Measurements from ENCODE around the gene TSPAN18.

Gene TSPAN18

DNA sequence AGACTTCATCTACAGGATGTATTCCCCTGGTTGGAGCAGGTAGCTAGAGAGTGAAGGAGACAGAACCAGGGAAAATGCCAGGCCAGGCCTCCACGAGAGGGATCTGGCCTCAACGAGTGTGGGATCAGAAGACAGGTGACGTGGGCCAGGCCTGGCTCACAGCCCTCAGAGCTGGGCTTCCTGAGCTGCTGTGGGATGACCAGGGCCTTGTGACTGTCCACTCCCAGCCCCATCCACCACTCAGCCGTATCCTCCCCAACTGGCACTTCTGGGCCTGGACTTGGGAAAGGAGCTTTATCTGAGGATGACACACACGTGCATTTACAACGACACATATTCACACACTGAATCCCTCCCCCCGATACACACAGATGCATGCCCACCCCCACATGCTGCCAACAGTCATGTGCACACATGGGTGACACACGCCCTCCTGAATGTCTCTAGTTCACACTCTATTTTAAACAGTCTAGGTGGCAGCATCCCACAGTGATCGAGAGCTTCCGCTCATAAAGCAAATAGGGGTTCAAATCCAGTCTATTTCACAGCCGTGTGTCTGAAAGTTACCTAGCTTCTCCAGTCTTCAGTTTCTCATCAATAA lies 130.8 kb downstream of the TSPAN18 start:
- Histone ChIP-seq H2BK5ac (ENCODE audit: low read depth, low read length, poor library complexity) (no peak overlapping the region), H3K9me3 (ENCODE audit: insufficient read depth, low read depth, low read length) (no peaks in the 10 kb centered on the region)

DNA sequence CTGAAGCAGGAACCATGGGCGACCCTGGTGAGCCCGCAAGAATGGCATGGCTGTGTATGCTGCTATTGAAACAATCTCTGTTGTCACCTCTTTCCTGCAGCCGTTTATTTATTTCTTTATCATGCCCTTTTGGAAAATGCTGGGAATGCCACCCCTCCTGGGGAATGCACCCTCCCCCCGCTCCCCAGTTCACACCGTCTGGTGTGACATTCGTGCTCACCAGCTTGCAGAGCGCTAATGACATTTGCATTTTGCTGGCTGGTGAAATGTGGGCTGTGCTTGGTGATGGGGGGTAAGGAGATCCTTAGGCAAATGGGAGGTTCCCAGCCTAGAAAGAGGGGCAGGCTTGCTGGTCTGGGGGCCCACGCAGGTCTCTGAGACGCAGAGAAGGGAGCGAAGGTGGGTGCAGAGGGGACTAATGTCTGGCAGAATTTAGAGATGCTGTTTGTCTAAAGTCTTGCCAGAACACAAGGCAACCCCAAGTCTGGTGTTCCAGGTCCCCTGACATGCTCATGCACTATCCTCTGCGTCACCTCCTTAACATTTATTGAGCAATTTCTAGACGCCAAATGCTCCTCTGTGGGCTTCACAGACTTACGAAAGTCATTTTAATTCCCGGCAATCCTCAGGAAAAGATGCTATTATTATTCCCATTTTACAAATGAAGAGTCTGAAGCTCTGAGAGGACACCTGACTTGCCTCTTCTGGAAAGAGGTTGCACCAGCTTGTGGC lies 132.2 kb downstream of the TSPAN18 start:
- Histone ChIP-seq H3K27ac (ENCODE audit: low read depth, low read length) (no peak overlapping the region), H4K91ac (ENCODE audit: low read depth, low read length) (no peak overlapping the region), H2BK5ac (ENCODE audit: low read depth, low read length, poor library complexity) (no peak overlapping the region), H3K14ac (ENCODE audit: low read length) (no peak overlapping the region), H3K4me2 (ENCODE audit: low read length) (no peak overlapping the region), H3K79me2 (ENCODE audit: control insufficient read depth, insufficient read depth, low read length, poor library complexity) (peaks cover 2% of the 10 kb centered on the region), H3K9ac (ENCODE audit: low read length) (no peak overlapping the region), H3K18ac (ENCODE audit: low read length) (no peak overlapping the region), H2BK12ac (ENCODE audit: low read length) (no peak overlapping the region), H3K79me1 (ENCODE audit: low read length) (peaks cover 11% of the 10 kb centered on the region), H3K4me3 (ENCODE audit: low read depth, low read length) (no peak overlapping the region), H2AK5ac (ENCODE audit: low read length) (no peak overlapping the region), H2BK120ac (ENCODE audit: insufficient read depth, low read length, poor library complexity) (no peak overlapping the region), H3K23ac (ENCODE audit: low read length) (no peak overlapping the region), H2AFZ (ENCODE audit: insufficient read depth, low read length, poor library complexity) (no peak overlapping the region), H4K12ac (ENCODE audit: low read depth, low read length) (no peak overlapping the region), H3K36me3 (ENCODE audit: control insufficient read depth in 1 of 2, insufficient read depth in 2 of 2, low read length in 2 of 2) (no peaks in the 10 kb centered on the region), H3K9me3 (ENCODE audit: insufficient read depth, low read depth, low read length) (no peaks in the 10 kb centered on the region), H4K8ac (ENCODE audit: low read depth, low read length) (no peak overlapping the region), H3K4ac (ENCODE audit: low read depth, low read length) (no peak overlapping the region), H3K27me3 (ENCODE audit: insufficient read depth, low read length) (no peaks in the 10 kb centered on the region), H3K4me1 (ENCODE audit: control insufficient read depth in 1 of 2, insufficient read depth in 2 of 2, low read length in 2 of 2) (peaks cover 21% of the 10 kb centered on the region in 2 experiments)
- no CpG with 5 or more reads among the region's 14 CpGs for WGBS (ENCODE audit: extremely low coverage, insufficient coverage, insufficient read length)
- DNase-seq: no peak

More for the DNA sequence above, 130.8 kb downstream of the TSPAN18 start:
- no peaks in the 10 kb centered on the region for H3K27me3 ChIP-seq (ENCODE audit: insufficient read depth, low read length)
- no peak overlapping the region for H3K18ac ChIP-seq (ENCODE audit: low read length)
- no peak overlapping the region for H2AK5ac ChIP-seq (ENCODE audit: low read length)
- no peaks in the 10 kb centered on the region for H3K36me3 ChIP-seq (ENCODE audit: control insufficient read depth in 1 of 2, insufficient read depth in 2 of 2, low read length in 2 of 2)
- peaks cover 15 to 18% of the 10 kb centered on the region in 2 experiments for H3K4me1 ChIP-seq (ENCODE audit: control insufficient read depth in 1 of 2, insufficient read depth in 2 of 2, low read length in 2 of 2)
- no peak overlapping the region for H3K4me2 ChIP-seq (ENCODE audit: low read length)
- H3K4ac ChIP-seq (ENCODE audit: low read depth, low read length): no peak overlapping the region
- peaks cover 2% of the 10 kb centered on the region for H3K79me2 ChIP-seq (ENCODE audit: control insufficient read depth, insufficient read depth, low read length, poor library complexity)
- H2AFZ ChIP-seq (ENCODE audit: insufficient read depth, low read length, poor library complexity): no peak overlapping the region
- no CpG with 5 or more reads among the region's 11 CpGs for WGBS (ENCODE audit: extremely low coverage, insufficient coverage, insufficient read length)
- no peak overlapping the region for H3K27ac ChIP-seq (ENCODE audit: low read depth, low read length)
- no peak for DNase-seq
- H2BK120ac ChIP-seq (ENCODE audit: insufficient read depth, low read length, poor library complexity): no peak overlapping the region
- no peak overlapping the region for H2BK12ac ChIP-seq (ENCODE audit: low read length)
- no peak overlapping the region for H4K91ac ChIP-seq (ENCODE audit: low read depth, low read length)
- no peak overlapping the region for H4K12ac ChIP-seq (ENCODE audit: low read depth, low read length)
- peaks cover 9% of the 10 kb centered on the region for H3K79me1 ChIP-seq (ENCODE audit: low read length)
- H3K14ac ChIP-seq (ENCODE audit: low read length): no peak overlapping the region
- no peak overlapping the region for H3K23ac ChIP-seq (ENCODE audit: low read length)
- no peak overlapping the region for H4K8ac ChIP-seq (ENCODE audit: low read depth, low read length)
- no peak overlapping the region for H3K4me3 ChIP-seq (ENCODE audit: low read depth, low read length)
- no peak overlapping the region for H3K9ac ChIP-seq (ENCODE audit: low read length)

DNA sequence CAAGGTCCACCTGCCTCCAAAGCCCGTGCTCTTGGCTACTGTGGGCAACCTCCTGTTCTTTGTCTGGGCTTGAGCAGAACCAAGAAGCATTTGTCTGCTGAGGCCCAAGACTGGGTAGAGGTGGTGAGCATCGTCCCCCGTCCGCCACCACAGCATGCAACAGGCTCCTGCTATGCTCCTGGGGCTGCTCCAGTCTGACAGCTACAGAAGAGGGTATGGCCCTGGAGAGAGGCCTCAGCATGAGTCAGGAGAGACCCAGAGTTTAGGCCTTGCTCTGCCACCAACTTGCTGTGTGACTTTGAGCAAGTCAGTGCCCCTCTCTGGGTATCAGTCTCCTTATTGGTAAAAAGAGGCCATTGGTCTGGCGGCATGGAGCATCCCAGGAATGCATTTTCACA lies 132.8 kb downstream of the TSPAN18 start:
- Histone ChIP-seq H4K8ac (ENCODE audit: low read depth, low read length) (no peak overlapping the region), H3K79me1 (ENCODE audit: low read length) (peaks cover 11% of the 10 kb centered on the region), H3K23ac (ENCODE audit: low read length) (no peak overlapping the region), H3K4me1 (ENCODE audit: control insufficient read depth in 1 of 2, insufficient read depth in 2 of 2, low read length in 2 of 2) (peaks cover 21% of the 10 kb centered on the region in 2 experiments), H2AFZ (ENCODE audit: insufficient read depth, low read length, poor library complexity) (no peak overlapping the region), H3K14ac (ENCODE audit: low read length) (no peak overlapping the region), H2BK120ac (ENCODE audit: insufficient read depth, low read length, poor library complexity) (no peak overlapping the region), H2BK12ac (ENCODE audit: low read length) (no peak overlapping the region), H3K27ac (ENCODE audit: low read depth, low read length) (no peak overlapping the region), H3K18ac (ENCODE audit: low read length) (no peak overlapping the region), H3K9me3 (ENCODE audit: insufficient read depth, low read depth, low read length) (no peaks in the 10 kb centered on the region), H4K12ac (ENCODE audit: low read depth, low read length) (no peak overlapping the region), H3K4ac (ENCODE audit: low read depth, low read length) (no peak overlapping the region), H2AK5ac (ENCODE audit: low read length) (no peak overlapping the region), H3K79me2 (ENCODE audit: control insufficient read depth, insufficient read depth, low read length, poor library complexity) (peaks cover 2% of the 10 kb centered on the region), H3K27me3 (ENCODE audit: insufficient read depth, low read length) (no peaks in the 10 kb centered on the region), H3K4me3 (ENCODE audit: low read depth, low read length) (no peak overlapping the region), H3K4me2 (ENCODE audit: low read length) (no peak overlapping the region), H3K9ac (ENCODE audit: low read length) (no peak overlapping the region), H2BK5ac (ENCODE audit: low read depth, low read length, poor library complexity) (no peak overlapping the region), H3K36me3 (ENCODE audit: control insufficient read depth in 1 of 2, insufficient read depth in 2 of 2, low read length in 2 of 2) (no peaks in the 10 kb centered on the region), H4K91ac (ENCODE audit: low read depth, low read length) (no peak overlapping the region)
- WGBS (ENCODE audit: extremely low coverage, insufficient coverage, insufficient read length): no CpG with 5 or more reads among the region's 5 CpGs
- no peak for DNase-seq

DNA sequence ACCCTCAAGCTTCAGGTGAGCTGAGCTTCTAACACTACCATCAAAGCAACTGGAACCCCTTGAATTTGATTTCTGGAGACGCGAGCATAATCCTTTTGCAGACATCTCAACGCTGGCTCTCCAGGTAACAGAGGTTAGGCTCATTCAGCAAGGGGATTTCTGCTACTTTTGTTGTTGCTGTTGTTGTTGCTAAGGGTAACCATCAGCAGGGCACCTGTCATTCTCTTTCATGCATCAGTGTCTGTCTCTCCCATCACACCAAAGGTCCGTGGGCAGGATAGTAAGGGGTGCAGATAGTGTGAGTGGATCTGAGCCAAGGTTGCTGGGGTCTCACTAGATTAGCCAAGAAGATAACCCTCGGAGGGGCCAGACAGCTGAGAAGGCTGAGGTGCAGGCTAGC lies 133.6 kb downstream of the TSPAN18 start:
- Histone ChIP-seq H3K4me3 (ENCODE audit: low read depth, low read length) (no peak overlapping the region), H2BK12ac (ENCODE audit: low read length) (no peak overlapping the region), H3K14ac (ENCODE audit: low read length) (no peak overlapping the region), H4K12ac (ENCODE audit: low read depth, low read length) (no peak overlapping the region), H3K27me3 (ENCODE audit: insufficient read depth, low read length) (no peaks in the 10 kb centered on the region), H3K9ac (ENCODE audit: low read length) (no peak overlapping the region), H3K79me2 (ENCODE audit: control insufficient read depth, insufficient read depth, low read length, poor library complexity) (peaks cover 2% of the 10 kb centered on the region), H3K27ac (ENCODE audit: low read depth, low read length) (no peak overlapping the region), H3K79me1 (ENCODE audit: low read length) (peaks cover 11% of the 10 kb centered on the region), H4K91ac (ENCODE audit: low read depth, low read length) (no peak overlapping the region), H3K4me1 (ENCODE audit: control insufficient read depth in 1 of 2, insufficient read depth in 2 of 2, low read length in 2 of 2) (peaks cover 21% of the 10 kb centered on the region in 2 experiments), H2BK120ac (ENCODE audit: insufficient read depth, low read length, poor library complexity) (no peak overlapping the region), H3K18ac (ENCODE audit: low read length) (no peak overlapping the region), H4K8ac (ENCODE audit: low read depth, low read length) (no peak overlapping the region), H3K36me3 (ENCODE audit: control insufficient read depth in 1 of 2, insufficient read depth in 2 of 2, low read length in 2 of 2) (no peaks in the 10 kb centered on the region), H3K9me3 (ENCODE audit: insufficient read depth, low read depth, low read length) (no peaks in the 10 kb centered on the region), H2AK5ac (ENCODE audit: low read length) (no peak overlapping the region), H2AFZ (ENCODE audit: insufficient read depth, low read length, poor library complexity) (no peak overlapping the region), H3K4ac (ENCODE audit: low read depth, low read length) (no peak overlapping the region), H2BK5ac (ENCODE audit: low read depth, low read length, poor library complexity) (no peak overlapping the region), H3K4me2 (ENCODE audit: low read length) (no peak overlapping the region), H3K23ac (ENCODE audit: low read length) (no peak overlapping the region)
- no CpG with 5 or more reads among the region's 5 CpGs for WGBS (ENCODE audit: extremely low coverage, insufficient coverage, insufficient read length)
- DNase-seq: no peak
